Naive thymus-derived CD4-positive, alpha-beta T cell (primary cell): ENCODE measurements around the gene CD44. TPM values are rescaled to one million over a fixed set of nuclear protein-coding genes. Genes with fewer than 3 reads are reported as not detected.

Source experiments
- ATAC-seq: fragments of 150-1000 bp; cut with Tn5 transposase; 2 replicates; pipeline ENCODE4 v1.10.0; 2021; ENCODE audit warnings: mild to moderate bottlenecking, moderate library complexity
- CTCF ChIA-PET: fragments of 350-600 bp; sonication (Branson Sonifier 250); formaldehyde crosslinking; loops from one replicate; lab custom pipeline; 2021; ENCODE audit warnings: antibody characterized with exemption; lab: Charles Lee
- POLR2A ChIA-PET: fragments of 350-600 bp; sonication (Branson Sonifier 250); formaldehyde crosslinking; loops from one replicate; lab custom pipeline; 2021; ENCODE audit warnings: antibody characterized with exemption, inconsistent platforms; lab: Charles Lee
- DNase-seq, 9 donors: peaks; one replicate each; pipeline versions ENCODE4 v3.0.0 to v3.0.0-alpha.2; 2020 to 2022; ENCODE audit warnings: mixed read lengths in 1 of 9
- H3K27ac ChIP-seq: one replicate; pipeline ENCODE4 v1.7.0; 2013; ENCODE audit warnings: mild to moderate bottlenecking, low read depth, low read length, moderate library complexity
- H3K27me3 ChIP-seq, 2 donors: one replicate each; pipeline ENCODE4 v1.7.0; 2013; ENCODE audit warnings: low read length in 2 of 2, mild to moderate bottlenecking in 2 of 2, moderate library complexity in 2 of 2; ENCODE audit not compliant: control insufficient read depth in 2 of 2, insufficient read depth in 2 of 2
- H3K36me3 ChIP-seq, 3 experiments: 1 replicate in 2 of 3; 2 replicates in 1 of 3; pipeline ENCODE4 v1.7.0; 2013; ENCODE audit warnings: low read length in 3 of 3, mild to moderate bottlenecking in 3 of 3, moderate library complexity in 1 of 3; ENCODE audit not compliant: insufficient read depth in 3 of 3, control insufficient read depth in 2 of 3
- H3K4me1 ChIP-seq, 2 donors: one replicate each; pipeline ENCODE4 v1.7.0; 2013; ENCODE audit warnings: low read length in 2 of 2, mild to moderate bottlenecking in 2 of 2, moderate library complexity in 1 of 2; ENCODE audit not compliant: control insufficient read depth in 2 of 2, insufficient read depth in 2 of 2
- H3K4me3 ChIP-seq: 2 replicates; pipeline ENCODE4 v1.7.0; 2013; ENCODE audit warnings: mild to moderate bottlenecking, low read length
- H3K9me3 ChIP-seq, 3 experiments: 1 replicate in 2 of 3; 2 replicates in 1 of 3; pipeline ENCODE4 v1.7.0; 2013; ENCODE audit warnings: low read length in 3 of 3; ENCODE audit not compliant: control insufficient read depth in 2 of 3
- H3K27ac Mint-ChIP-seq, 9 donors: one replicate each; pipeline ENCODE4 v1.8.0; 2020 to 2022; ENCODE audit warnings: mixed read lengths in 9 of 9, mild to moderate bottlenecking in 8 of 9, moderate library complexity in 5 of 9, inconsistent platforms in 2 of 9
- H3K27me3 Mint-ChIP-seq, 5 donors: one replicate each; pipeline ENCODE4 v1.8.0; 2021 to 2022; ENCODE audit warnings: mixed read lengths in 5 of 5, mild to moderate bottlenecking in 1 of 5
- H3K36me3 Mint-ChIP-seq, 5 donors: one replicate each; pipeline ENCODE4 v1.8.0; 2020 to 2022; ENCODE audit warnings: mixed read lengths in 5 of 5, mild to moderate bottlenecking in 3 of 5, inconsistent platforms in 1 of 5
- H3K4me1 Mint-ChIP-seq, 7 donors: one replicate each; pipeline ENCODE4 v1.8.0; 2020 to 2022; ENCODE audit warnings: mixed read lengths in 7 of 7, mild to moderate bottlenecking in 3 of 7, inconsistent platforms in 1 of 7
- H3K4me3 Mint-ChIP-seq, 10 donors: one replicate each; pipeline ENCODE4 v1.8.0; 2020 to 2022; ENCODE audit warnings: mild to moderate bottlenecking in 10 of 10, mixed read lengths in 10 of 10, moderate library complexity in 6 of 10, inconsistent platforms in 2 of 10
- H3K9me3 Mint-ChIP-seq, 11 donors: one replicate each; pipeline ENCODE4 v1.8.0; 2020 to 2022; ENCODE audit warnings: mixed read lengths in 11 of 11, mild to moderate bottlenecking in 4 of 11, inconsistent platforms in 1 of 11, moderate library complexity in 1 of 11
- intact Hi-C, 2 donors: fragments of 100-400 bp; cut with micrococcal nuclease; formaldehyde crosslinking; loops; one replicate each; pipeline ENCODE4 v1.15.1; 2023
- polyA plus RNA-seq, 2 donors: library from polyadenylated mRNA; unstranded; fragments of 300-500 nt; fragmentation: Illumina TruSeq; gene quantifications; one replicate each; pipeline ENCODE4 v1.2.3, GENCODE V29; 2021
- total RNA-seq, 6 experiments: library from RNA in 5 of 6; stranded (reverse) in 5 of 6; gene quantifications; 1 replicate in 5 of 6; 2 replicates in 1 of 6; pipeline ENCODE4 v1.2.3 and lab custom pipeline; 2021 to 2026

Gene CD44
- total and polyA plus RNA-seq, 7 experiments from 2014 or later = 332 to 1,223 (median 755) TPM

GRCh38 chr11:35146074-35146521, 7.1 kb downstream of the CD44 start:
- Histone ChIP-seq H3K27ac (peak overlapping the region; percentile 88), H3K4me1 (peaks cover 86 to 91% of the 10 kb centered on the region in 2 donors), H3K27me3 (no peaks in the 10 kb centered on the region), H3K9me3 (no peaks in the 10 kb centered on the region), H3K4me3 (peak overlapping the region; percentile 97), H3K36me3 (peaks cover 0 to 21% (median 0%) of the 10 kb centered on the region in 3 experiments)
- ChIA-PET CTCF (interaction anchor here (1.0 to 1.9 kb wide), 4 partner anchors 18 to 159 kb away, joined by 3 to 7 read pairs (median 5); no protein-coding TSS in a partner anchor), POLR2A (interaction anchor here (0.8 to 8.4 kb wide), 14 partner anchors 16 to 182 kb away, joined by 3 to 172 read pairs (median 4); no protein-coding TSS in a partner anchor)
- DNase-seq (peak in 2 of 9 donors; percentile 69 to 78), ATAC-seq (no peak)
- intact Hi-C loops = loop anchor here in 1 of 2 donors (1.0 kb wide), 2 partner anchors 63 to 106 kb away; no protein-coding TSS in a partner anchor
- Mint-ChIP-seq H3K4me1 (peaks cover 75 to 98% (median 91%) of the 10 kb centered on the region in 7 donors), H3K27ac (peak overlapping the region; percentile 79 to 100 (median 92)), H3K9me3 (peaks cover 0 to 6% (median 0%) of the 10 kb centered on the region in 11 donors), H3K4me3 (peak overlapping the region; percentile 79 to 99 (median 94)), H3K27me3 (no peaks in the 10 kb centered on the region), H3K36me3 (peaks cover 7 to 82% (median 57%) of the 10 kb centered on the region in 5 donors)

- ChIA-PET CTCF (interaction anchor here (1.0 to 1.9 kb wide), 3 partner anchors 18 to 159 kb away, joined by 3 to 6 read pairs (median 4); no protein-coding TSS in a partner anchor), POLR2A (interaction anchor here (0.8 to 8.4 kb wide), 12 partner anchors 16 to 181 kb away, joined by 3 to 172 read pairs (median 4); no protein-coding TSS in a partner anchor)
- DNase-seq = peak in 1 of 9 donors; percentile 63
- Histone ChIP-seq H3K9me3 (no peaks in the 10 kb centered on the region), H3K36me3 (peaks cover 0 to 26% (median 0%) of the 10 kb centered on the region in 3 experiments), H3K27ac (peak overlapping the region; percentile 88), H3K4me3 (peak overlapping the region; percentile 97), H3K27me3 (no peaks in the 10 kb centered on the region), H3K4me1 (peaks cover 92% of the 10 kb centered on the region in 2 donors)
- H3K27ac Mint-ChIP-seq = peak overlapping the region; percentile 79 to 100 (median 92)
- peak overlapping the region; percentile 36 to 99 (median 94) for H3K4me3 Mint-ChIP-seq
- intact Hi-C loops = loop anchor here in 1 of 2 donors (1.0 kb wide), 2 partner anchors 63 to 106 kb away; no protein-coding TSS in a partner anchor
- peaks cover 7 to 83% (median 54%) of the 10 kb centered on the region in 5 donors for H3K36me3 Mint-ChIP-seq
- peaks cover 75 to 100% (median 91%) of the 10 kb centered on the region in 7 donors for H3K4me1 Mint-ChIP-seq
- H3K9me3 Mint-ChIP-seq = peaks cover 0 to 6% (median 0%) of the 10 kb centered on the region in 11 donors
- no peaks in the 10 kb centered on the region for H3K27me3 Mint-ChIP-seq
- no peak for ATAC-seq
Observed at GRCh38 chr11:35146711-35147110, 7.7 kb downstream of the CD44 start.

GRCh38 chr11:35147235-35147634, 8.3 kb downstream of the CD44 start:
- intact Hi-C loops = no loop called here
- Mint-ChIP-seq H3K27ac (peak overlapping the region; percentile 79 to 100 (median 92)), H3K27me3 (no peaks in the 10 kb centered on the region), H3K9me3 (peaks cover 0 to 6% (median 0%) of the 10 kb centered on the region in 11 donors), H3K36me3 (peaks cover 7 to 83% (median 52%) of the 10 kb centered on the region in 5 donors), H3K4me1 (peaks cover 74 to 100% (median 93%) of the 10 kb centered on the region in 7 donors), H3K4me3 (peak overlapping the region; percentile 60 to 99 (median 94))
- Histone ChIP-seq H3K4me3 (peak overlapping the region; percentile 9), H3K27me3 (no peaks in the 10 kb centered on the region), H3K27ac (peak overlapping the region; percentile 65), H3K9me3 (no peaks in the 10 kb centered on the region), H3K36me3 (peaks cover 0 to 27% (median 0%) of the 10 kb centered on the region in 3 experiments), H3K4me1 (peaks cover 97% of the 10 kb centered on the region in 2 donors)
- ChIA-PET POLR2A (interaction anchor here (0.8 to 8.4 kb wide), 8 partner anchors 15 to 181 kb away, joined by 3 to 172 read pairs (median 4); no protein-coding TSS in a partner anchor), CTCF (interaction anchor here (0.7 to 1.9 kb wide), 6 partner anchors 17 to 158 kb away, joined by 3 to 6 read pairs (median 4); no protein-coding TSS in a partner anchor)
- ATAC-seq = no peak
- no peak for DNase-seq

- H3K9me3 Mint-ChIP-seq = peaks cover 0 to 8% (median 0%) of the 10 kb centered on the region in 11 donors
- H3K36me3 ChIP-seq = peaks cover 0 to 35% (median 0%) of the 10 kb centered on the region in 3 experiments
- POLR2A ChIA-PET = interaction anchor here (0.6 to 8.4 kb wide), 4 partner anchors 8 to 68 kb away, joined by 3 to 172 read pairs (median 12); partner anchors contain the start of gene CD44
- peaks cover 98% of the 10 kb centered on the region in 2 donors for H3K4me1 ChIP-seq
- no peaks in the 10 kb centered on the region for H3K27me3 ChIP-seq
- H3K27ac Mint-ChIP-seq = peak overlapping the region; percentile 78 to 100 (median 90)
- H3K9me3 ChIP-seq = no peaks in the 10 kb centered on the region
- peak overlapping the region; percentile 65 for H3K27ac ChIP-seq
- peak in 7 of 9 donors; percentile 61 to 72 (median 68) for DNase-seq
- no peak overlapping the region for H3K4me3 ChIP-seq
- H3K36me3 Mint-ChIP-seq = peaks cover 7 to 85% (median 61%) of the 10 kb centered on the region in 5 donors
- CTCF ChIA-PET = interaction anchor here (0.9 to 1.5 kb wide), 4 partner anchors 8 to 157 kb away, joined by 3 to 4 read pairs (median 3); no protein-coding TSS in a partner anchor
- no peaks in the 10 kb centered on the region for H3K27me3 Mint-ChIP-seq
- H3K4me1 Mint-ChIP-seq = peaks cover 74 to 100% (median 99%) of the 10 kb centered on the region in 7 donors
- ATAC-seq = no peak
- peak overlapping the region; percentile 57 to 94 (median 74) for H3K4me3 Mint-ChIP-seq
- intact Hi-C loops = no loop called here
Observed at GRCh38 chr11:35148163-35148837, 9.3 kb downstream of the CD44 start.

- Mint-ChIP-seq H3K27me3 (no peaks in the 10 kb centered on the region), H3K9me3 (peaks cover 0 to 21% (median 0%) of the 10 kb centered on the region in 11 donors), H3K4me1 (peaks cover 76 to 100% (median 99%) of the 10 kb centered on the region in 7 donors), H3K4me3 (peak overlapping the region in 9 of 10 donors; percentile 34 to 94 (median 61)), H3K36me3 (peaks cover 20 to 89% (median 75%) of the 10 kb centered on the region in 5 donors), H3K27ac (peak overlapping the region; percentile 58 to 100 (median 89))
- H3K36me3 ChIP-seq = peaks cover 0 to 31% (median 0%) of the 10 kb centered on the region in 3 experiments
- peak overlapping the region; percentile 65 for H3K27ac ChIP-seq
- POLR2A ChIA-PET = interaction anchor here (1.0 to 8.4 kb wide), 7 partner anchors 11 to 230 kb away, joined by 3 to 172 read pairs (median 7); partner anchors contain the start of gene CD44
- CTCF ChIA-PET = interaction anchor here (0.6 to 1.6 kb wide), 5 partner anchors 10 to 234 kb away, joined by 3 to 7 read pairs (median 4); partner anchors contain the start of gene PDHX
- peak overlapping the region; percentile 28 for H3K4me3 ChIP-seq
- no peaks in the 10 kb centered on the region for H3K27me3 ChIP-seq
- H3K9me3 ChIP-seq = no peaks in the 10 kb centered on the region
- intact Hi-C loops = no loop called here
- peaks cover 99 to 100% of the 10 kb centered on the region in 2 donors for H3K4me1 ChIP-seq
- DNase-seq (no peak), ATAC-seq (no peak)
Observed at GRCh38 chr11:35150454-35150853, 11.5 kb downstream of the CD44 start.
